HG03095 (cell line): ENCODE data around the gene DCHS2.
A peak's percentile ranks its signal among the peaks of the same experiment; 100 is the strongest.

Experiments used
- ATAC-seq: cut with Tn5 transposase; IDR thresholded peaks from one replicate; pipeline ENCODE4 v1.9.1; 2021; ENCODE audit warnings: moderate library complexity; ENCODE audit not compliant: unreplicated experiment

The DCHS2 gene

GRCh38 chr4:154491341-154492271 lies at the start of gene DCHS2:
Gene DCHS2 (minus strand): TSS chr4:154491799. CDS start chr4:154491355, 444 bp downstream.
- no peak for ATAC-seq

DNA sequence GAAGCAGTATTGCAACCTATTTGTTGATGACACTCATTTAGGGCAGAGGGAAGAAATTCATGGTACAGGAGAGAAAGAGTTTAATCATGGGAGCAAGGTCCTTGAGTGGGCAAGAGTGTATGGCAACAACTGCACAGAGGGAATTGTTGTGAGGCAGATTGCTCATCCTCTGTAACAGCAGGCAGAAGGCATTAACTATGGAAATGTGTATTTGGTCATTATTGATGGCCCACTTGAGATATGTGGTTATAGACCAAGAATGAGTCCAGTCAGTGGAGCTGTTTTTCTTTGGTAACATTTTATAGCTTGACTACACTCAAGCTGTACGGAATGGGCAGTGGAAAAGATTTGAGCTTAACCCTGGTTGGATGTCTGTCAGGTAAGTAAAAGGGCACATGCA lies 42.7 kb upstream of the DCHS2 start:
- no peak for ATAC-seq

GRCh38 chr4:154529728-154530519 lies 38.3 kb upstream of the DCHS2 start:
- ATAC-seq, result no peak

DNA sequence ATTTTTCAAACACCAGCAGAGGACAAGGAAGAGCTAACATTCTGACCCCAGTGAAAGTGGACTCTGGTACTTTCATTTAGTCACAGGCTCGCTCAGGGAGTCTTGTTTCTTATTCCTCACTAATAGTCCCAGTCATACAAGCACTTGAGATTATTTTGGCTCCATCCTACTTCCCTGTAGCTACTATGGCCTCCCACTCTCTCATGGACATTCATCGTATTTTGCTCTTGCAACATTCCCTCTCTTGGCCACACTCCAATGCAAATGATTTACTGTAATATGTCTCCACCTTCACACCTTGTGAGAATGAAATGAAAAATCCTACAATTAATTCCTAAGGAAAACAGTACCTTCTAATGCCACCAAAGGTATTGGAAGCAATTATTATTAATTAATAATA lies 37.3 kb upstream of the DCHS2 start:
- no peak for ATAC-seq

GRCh38 chr4:154527308-154527707 lies 35.7 kb upstream of the DCHS2 start:
- no peak for ATAC-seq

DNA sequence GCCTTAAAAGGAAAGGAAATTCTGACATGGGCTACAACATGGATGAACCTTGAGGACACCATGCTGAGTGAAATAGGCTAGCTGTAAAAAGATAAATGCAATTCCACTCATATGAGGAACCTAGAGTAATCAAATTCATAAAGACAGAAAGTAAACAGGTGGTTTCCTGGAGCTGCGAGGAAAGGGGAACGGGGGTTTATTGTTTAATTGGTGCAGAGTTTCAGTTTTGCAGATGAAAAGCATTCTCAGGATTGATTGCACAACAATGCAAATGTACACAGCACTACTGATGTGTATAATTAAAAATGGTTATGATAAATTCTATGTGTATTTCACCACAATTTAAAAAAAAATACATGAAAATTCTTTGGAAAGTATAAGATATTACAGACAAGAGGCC lies 34.6 kb upstream of the DCHS2 start:
- ATAC-seq, result no peak

GRCh38 chr4:154521607-154522006 lies 30.0 kb upstream of the DCHS2 start:
- ATAC-seq, result no peak

DNA sequence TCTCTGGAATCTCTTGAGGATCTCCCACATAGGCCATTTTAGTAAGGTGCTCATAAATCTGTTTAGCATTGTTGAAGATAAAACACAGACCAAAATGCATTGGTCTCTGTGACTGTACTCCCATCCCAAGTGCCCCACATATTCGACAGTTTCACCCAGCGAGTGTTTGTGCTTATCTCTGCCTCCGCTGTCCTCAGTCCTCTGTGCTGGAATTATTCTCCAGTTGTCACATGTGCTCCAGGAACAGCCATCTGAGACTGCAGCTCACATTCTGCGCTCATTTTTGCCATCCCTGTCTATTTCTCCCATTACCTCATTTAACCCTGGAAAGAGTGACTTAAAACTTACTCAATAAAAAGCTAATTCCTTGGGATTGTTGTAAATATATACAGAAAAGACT lies 27.6 kb upstream of the DCHS2 start:
- no peak for ATAC-seq

- no peak for ATAC-seq
These were observed 26.0 kb upstream of the DCHS2 start for GRCh38 chr4:154517591-154517990.

GRCh38 chr4:154516318-154517029 lies 24.9 kb upstream of the DCHS2 start:
- no peak for ATAC-seq

- ATAC-seq, result no peak
These were observed 20.4 kb upstream of the DCHS2 start for GRCh38 chr4:154511981-154512380.

DNA sequence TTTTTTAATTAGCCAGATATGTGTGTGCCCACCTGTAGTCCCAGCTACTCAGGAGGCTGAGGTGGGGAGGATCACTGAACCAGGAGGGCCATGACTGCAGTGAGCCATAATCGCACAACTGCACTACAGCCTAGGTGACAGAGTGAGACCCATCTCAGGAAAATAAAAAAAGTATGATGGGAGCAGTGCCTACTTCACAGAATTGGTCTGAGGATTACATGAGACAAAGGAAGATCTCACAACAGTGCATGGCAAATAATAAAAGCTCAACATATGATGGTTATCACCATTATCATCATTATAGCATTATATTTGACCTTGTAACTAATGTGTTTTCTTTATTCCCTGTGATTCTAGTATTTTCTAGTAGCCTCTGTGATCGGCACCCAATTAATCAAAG lies 19.9 kb upstream of the DCHS2 start:
- no peak for ATAC-seq

DNA sequence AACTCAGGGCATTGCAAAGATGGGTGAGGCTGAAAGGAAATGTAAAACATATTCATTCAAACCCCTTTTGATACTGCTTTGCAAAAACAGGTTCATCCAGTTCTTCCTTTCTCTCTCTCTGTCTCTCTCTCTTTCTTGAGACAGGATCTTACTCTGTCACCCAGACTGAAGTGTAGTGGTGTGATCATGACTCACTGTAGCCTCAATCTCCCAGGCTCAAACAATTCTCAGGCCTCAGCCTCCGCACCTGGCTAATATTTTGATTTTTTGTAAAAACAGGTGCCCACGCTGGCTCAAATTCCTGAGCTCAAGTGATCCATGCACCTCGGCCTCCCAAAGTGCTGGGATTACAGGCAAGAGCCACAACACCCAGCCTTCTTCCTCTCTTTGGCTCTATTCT lies 15.6 kb upstream of the DCHS2 start:
- ATAC-seq, result no peak

- no peak for ATAC-seq
These were observed 14.7 kb upstream of the DCHS2 start for GRCh38 chr4:154506253-154506652.

- ATAC-seq, result no peak
These were observed 12.0 kb upstream of the DCHS2 start for GRCh38 chr4:154503598-154503997.

- no peak for ATAC-seq
These were observed 10.5 kb upstream of the DCHS2 start for GRCh38 chr4:154502111-154502510.

GRCh38 chr4:154497889-154498288 lies 6.3 kb upstream of the DCHS2 start:
- no peak for ATAC-seq

GRCh38 chr4:154495867-154496266 lies 4.3 kb upstream of the DCHS2 start:
- ATAC-seq, result no peak

- ATAC-seq, result no peak
These were observed 689 bp upstream of the DCHS2 start for GRCh38 chr4:154492288-154492687.

GRCh38 chr4:154490583-154491340 lies 837 bp downstream of the DCHS2 start:
- peak; percentile 59 for ATAC-seq

- no peak for ATAC-seq
These were observed 1.4 kb downstream of the DCHS2 start for GRCh38 chr4:154490234-154490582.
